ENCODE data around the gene AKNA. TPM values are rescaled to one million over a fixed set of nuclear protein-coding genes. Genes with fewer than 3 reads are reported as not detected.

Gene AKNA
- total RNA-seq, 1 experiment from 2014 or later: 3.9 TPM

DNA sequence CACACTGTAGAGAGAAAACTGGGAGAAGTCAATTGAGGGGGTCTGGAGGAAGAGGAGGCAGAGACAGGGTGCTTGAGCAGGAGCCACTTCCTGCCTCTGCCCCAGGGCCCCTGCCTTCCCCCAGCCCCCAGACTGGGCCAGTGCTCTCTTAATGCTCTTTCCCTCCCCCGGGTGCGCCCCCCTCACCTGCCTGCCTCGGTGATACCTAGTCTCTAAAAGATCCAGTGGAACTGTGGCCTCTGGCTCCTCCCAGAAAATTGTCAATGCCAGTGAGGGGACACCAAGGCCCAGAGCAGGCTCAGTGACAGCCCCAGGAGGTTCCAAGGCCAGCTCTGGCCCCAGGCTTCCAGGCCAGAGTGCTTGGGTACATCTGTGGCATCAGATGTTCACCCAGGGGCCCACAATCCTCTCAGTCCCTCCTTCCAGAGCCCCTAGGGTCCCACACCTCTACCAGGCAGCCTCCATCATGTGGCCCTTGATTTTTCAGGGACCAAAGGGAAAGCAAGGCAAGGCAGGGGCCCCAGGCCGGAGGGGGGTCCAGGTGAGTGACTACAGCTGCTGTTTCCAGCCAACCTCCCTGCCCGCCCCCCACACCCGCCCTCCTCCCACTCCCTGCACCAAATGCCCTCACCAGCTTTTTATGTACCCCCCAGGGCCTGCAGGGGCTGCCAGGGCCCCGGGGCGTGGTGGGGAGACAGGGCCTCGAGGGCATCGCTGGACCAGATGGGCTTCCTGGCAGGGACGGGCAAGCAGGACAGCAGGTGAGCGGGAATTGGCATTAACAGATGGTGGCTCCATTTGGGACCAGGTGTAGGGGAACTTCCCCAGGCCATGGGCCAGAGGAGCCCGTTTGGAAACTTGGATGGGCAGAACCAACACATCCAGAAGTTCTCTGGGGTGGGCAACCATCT is 98.0 kb downstream of the AKNA start:
- TF ChIP-seq CTCF (IDR thresholded peaks at IDR 0.05; ENCODE audit: unreplicated experiment): no peak
- no peak overlapping the region for H3K27ac Mint-ChIP-seq (ENCODE audit: unreplicated experiment)
- BruUV-seq (replicated peaks): no TSS peak

GRCh38 chr9:114289106-114289505 is 98.7 kb downstream of the AKNA start:
- CTCF ChIA-PET: no interaction called here
- H3K27ac Mint-ChIP-seq (ENCODE audit: unreplicated experiment): no peak overlapping the region
- H3K9me3 Mint-ChIP-seq (ENCODE audit: low read depth, unreplicated experiment): no peaks in the 10 kb centered on the region
- H3K27me3 Mint-ChIP-seq (ENCODE audit: unreplicated experiment): no peaks in the 10 kb centered on the region
- H3K4me3 Mint-ChIP-seq (ENCODE audit: low read depth, unreplicated experiment): no peak overlapping the region
- no peak for DNase-seq
- H3K36me3 Mint-ChIP-seq (ENCODE audit: insufficient read depth, unreplicated experiment): no peaks in the 10 kb centered on the region
- BruUV-seq (replicated peaks): no TSS peak
- no peak for TF ChIP-seq CTCF (IDR thresholded peaks at IDR 0.05; ENCODE audit: unreplicated experiment)
- peaks cover 8% of the 10 kb centered on the region for H3K4me1 Mint-ChIP-seq (ENCODE audit: low read depth, unreplicated experiment)
- intact Hi-C loops (cut with micrococcal nuclease; ENCODE audit: unreplicated experiment): no loop called here

More for the DNA sequence above, 98.0 kb downstream of the AKNA start:
- H3K27me3 Mint-ChIP-seq (ENCODE audit: unreplicated experiment): no peaks in the 10 kb centered on the region
- CTCF ChIA-PET: no interaction called here
- intact Hi-C loops (cut with micrococcal nuclease; ENCODE audit: unreplicated experiment): loop anchor here (2.0 to 5.0 kb wide), 4 partner anchors 133 to 608 kb away; partner anchors contain the start of gene COL27A1
- H3K4me3 Mint-ChIP-seq (ENCODE audit: low read depth, unreplicated experiment): no peak overlapping the region
- H3K9me3 Mint-ChIP-seq (ENCODE audit: low read depth, unreplicated experiment): no peaks in the 10 kb centered on the region
- H3K36me3 Mint-ChIP-seq (ENCODE audit: insufficient read depth, unreplicated experiment): no peaks in the 10 kb centered on the region
- peaks cover 8% of the 10 kb centered on the region for H3K4me1 Mint-ChIP-seq (ENCODE audit: low read depth, unreplicated experiment)
- no peak for DNase-seq

GRCh38 chr9:114288193-114289091 is 99.3 kb downstream of the AKNA start:
- no TSS peak for BruUV-seq (replicated peaks)
- Mint-ChIP-seq H3K27me3 (ENCODE audit: unreplicated experiment) (no peaks in the 10 kb centered on the region), H3K36me3 (ENCODE audit: insufficient read depth, unreplicated experiment) (no peaks in the 10 kb centered on the region), H3K4me1 (ENCODE audit: low read depth, unreplicated experiment) (peaks cover 8% of the 10 kb centered on the region), H3K27ac (ENCODE audit: unreplicated experiment) (no peak overlapping the region), H3K4me3 (ENCODE audit: low read depth, unreplicated experiment) (no peak overlapping the region), H3K9me3 (ENCODE audit: low read depth, unreplicated experiment) (no peaks in the 10 kb centered on the region)
- CTCF ChIA-PET: interaction anchor here (1.2 kb wide), 1 partner anchor 180 kb away, joined by 11 read pairs; no protein-coding TSS in a partner anchor
- TF ChIP-seq CTCF (IDR thresholded peaks at IDR 0.05; ENCODE audit: unreplicated experiment): no peak
- no peak for DNase-seq
- intact Hi-C loops (cut with micrococcal nuclease; ENCODE audit: unreplicated experiment): no loop called here

- TF ChIP-seq CTCF (IDR thresholded peaks at IDR 0.05; ENCODE audit: unreplicated experiment): no peak
- H3K4me3 Mint-ChIP-seq (ENCODE audit: low read depth, unreplicated experiment): no peak overlapping the region
- H3K4me1 Mint-ChIP-seq (ENCODE audit: low read depth, unreplicated experiment): peaks cover 8% of the 10 kb centered on the region
- no peaks in the 10 kb centered on the region for H3K36me3 Mint-ChIP-seq (ENCODE audit: insufficient read depth, unreplicated experiment)
- no TSS peak for BruUV-seq (replicated peaks)
- H3K27me3 Mint-ChIP-seq (ENCODE audit: unreplicated experiment): no peaks in the 10 kb centered on the region
- CTCF ChIA-PET: interaction anchor here (1.2 kb wide), 1 partner anchor 180 kb away, joined by 11 read pairs; no protein-coding TSS in a partner anchor
- intact Hi-C loops (cut with micrococcal nuclease; ENCODE audit: unreplicated experiment): no loop called here
- H3K9me3 Mint-ChIP-seq (ENCODE audit: low read depth, unreplicated experiment): no peaks in the 10 kb centered on the region
- no peak overlapping the region for H3K27ac Mint-ChIP-seq (ENCODE audit: unreplicated experiment)
- no peak for DNase-seq
These were observed 100.0 kb downstream of the AKNA start for GRCh38 chr9:114287763-114288192.

Data from Calu3 (cell line).